A673 (cell line): ENCODE measurements around the gene MOGAT3.

ENCODE experiments used
- CTCF ChIP-seq: fragments of 300-800, 200-600 bp; sonication (generic); conservative IDR thresholded peaks from 2 replicates; pipeline ENCODE4 v1.5.1; 2017; ENCODE audit warnings: low read depth, mild to moderate bottlenecking, antibody characterized with exemption, low read length, moderate library complexity, mixed read lengths
- EZH2 ChIP-seq: fragments of 200-600 bp; sonication (generic); IDR thresholded peaks from 2 replicates; pipeline ENCODE4 v1.6.1; 2017; ENCODE audit warnings: borderline replicate concordance, low read depth, mild to moderate bottlenecking, mixed read lengths, antibody characterized with exemption, low read length; ENCODE audit not compliant: poor library complexity, severe bottlenecking

GRCh38 chr7:101226721-101227120 is 25.9 kb upstream of the MOGAT3 start:
- TF ChIP-seq CTCF = no peak
- no peak for TF ChIP-seq EZH2
